HG02610 (cell line): ENCODE data around the gene WFDC10B.
"Not testable (repeated sequence)": the region's sequence is repeated elsewhere in the genome, so short reads cannot be mapped to it uniquely, and the experiment has no call there.

Experiments used
- ATAC-seq: cut with Tn5 transposase; IDR thresholded peaks from one replicate; pipeline ENCODE4 v1.9.1; 2021; ENCODE audit warnings: mild to moderate bottlenecking, moderate library complexity; ENCODE audit not compliant: unreplicated experiment

WFDC10B gene

GRCh38 chr20:45704969-45705637 is at the start of gene WFDC10B:
Gene WFDC10B, minus strand, starts transcription at chr20:45705019. Its CDS starts 19,027 bp downstream, at chr20:45685992.
- no peak for ATAC-seq

- ATAC-seq: no peak
Observed at GRCh38 chr20:45752746-45753145, 47.9 kb upstream of the WFDC10B start.

GRCh38 chr20:45751721-45752120 is 46.9 kb upstream of the WFDC10B start:
- no peak for ATAC-seq

GRCh38 chr20:45745015-45745414 is 40.2 kb upstream of the WFDC10B start:
- no peak for ATAC-seq

GRCh38 chr20:45742596-45742995 is 37.8 kb upstream of the WFDC10B start:
- ATAC-seq: no peak

- ATAC-seq: no peak
Observed at GRCh38 chr20:45735988-45736387, 31.2 kb upstream of the WFDC10B start.

GRCh38 chr20:45735552-45735951 is 30.7 kb upstream of the WFDC10B start:
- ATAC-seq: no peak

- ATAC-seq: no peak
Observed at GRCh38 chr20:45732199-45732598, 27.4 kb upstream of the WFDC10B start.

- ATAC-seq: no peak
Observed at GRCh38 chr20:45727044-45727443, 22.2 kb upstream of the WFDC10B start.

GRCh38 chr20:45725134-45725533 is 20.3 kb upstream of the WFDC10B start:
- ATAC-seq: no peak

- no peak for ATAC-seq
Observed at GRCh38 chr20:45722047-45722446, 17.2 kb upstream of the WFDC10B start, which contains the start of gene SPINT4. Gene SPINT4, plus strand, starts transcription at chr20:45722347. Its CDS starts 21 bp downstream, at chr20:45722368.

GRCh38 chr20:45716141-45716688 is 11.4 kb upstream of the WFDC10B start:
- not testable (repeated sequence) for ATAC-seq

- no peak for ATAC-seq
Observed at GRCh38 chr20:45701873-45702272, 2.9 kb downstream of the WFDC10B start, which contains the start of gene WFDC13. Gene WFDC13, plus strand, starts transcription at chr20:45702038. Its CDS starts 86 bp downstream, at chr20:45702124.

GRCh38 chr20:45701104-45701503 is 3.7 kb downstream of the WFDC10B start:
- ATAC-seq: no peak

- ATAC-seq: no peak
Observed at GRCh38 chr20:45695496-45695895, 9.3 kb downstream of the WFDC10B start.

- not testable (repeated sequence) for ATAC-seq
Observed at GRCh38 chr20:45693346-45693745, 11.5 kb downstream of the WFDC10B start.

- no peak for ATAC-seq
Observed at GRCh38 chr20:45685896-45686295, 18.9 kb downstream of the WFDC10B start.

GRCh38 chr20:45679650-45680049 is 25.2 kb downstream of the WFDC10B start:
- no peak for ATAC-seq

GRCh38 chr20:45672765-45673164 is 32.1 kb downstream of the WFDC10B start:
- no peak for ATAC-seq

GRCh38 chr20:45670139-45670538 is 34.7 kb downstream of the WFDC10B start, which contains the start of gene WFDC11:
Gene WFDC11, minus strand, starts transcription at chr20:45670239. Its CDS starts 19,639 bp downstream, at chr20:45650600.
- no peak for ATAC-seq

GRCh38 chr20:45657038-45657437 is 47.8 kb downstream of the WFDC10B start:
- not testable (repeated sequence) for ATAC-seq

- not testable (repeated sequence) for ATAC-seq
Observed at GRCh38 chr20:45651726-45652125, 53.1 kb downstream of the WFDC10B start.
